HG03139 (cell line): ENCODE data around the gene CSNK1G1.
"Not testable (repeated sequence)": the region's sequence is repeated elsewhere in the genome, so short reads cannot be mapped to it uniquely, and the experiment has no call there.

ENCODE experiments used
- ATAC-seq: cut with Tn5 transposase; IDR thresholded peaks from one replicate; pipeline ENCODE4 v1.9.1; 2021; ENCODE audit not compliant: unreplicated experiment

Gene CSNK1G1

DNA sequence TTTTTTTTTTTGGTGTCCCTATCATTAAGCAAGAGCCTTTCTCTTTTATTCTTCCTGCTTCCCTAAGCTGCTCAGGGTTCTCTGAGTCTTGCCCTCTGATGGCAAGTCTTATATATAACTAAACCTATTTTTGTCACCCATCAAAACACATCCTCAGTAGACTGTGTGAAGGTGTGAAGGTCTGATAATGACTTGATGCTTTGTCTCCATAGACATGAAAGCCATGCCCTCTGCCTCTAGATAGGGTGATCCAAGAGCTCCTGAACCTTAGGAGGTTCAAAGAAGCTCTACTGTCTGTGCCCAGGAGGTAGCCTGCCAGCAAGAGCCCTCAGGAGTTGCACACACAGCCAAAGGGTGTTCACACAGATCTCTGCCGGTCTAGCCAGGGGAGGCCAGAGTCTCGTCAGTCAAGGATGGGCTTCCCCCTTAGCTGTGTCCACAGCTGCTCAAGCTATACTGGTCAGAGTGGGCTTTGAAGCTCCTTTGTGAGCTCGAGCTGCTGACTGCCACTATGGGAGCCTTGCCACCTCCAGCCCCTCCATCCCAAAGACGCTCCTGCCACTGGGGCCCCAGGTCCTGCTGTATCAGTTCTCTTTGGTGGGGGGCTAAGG lies 217.5 kb downstream of the CSNK1G1 start:
- ATAC-seq: no peak

- ATAC-seq: no peak
Measured at GRCh38 chr15:64137226-64137833, 218.6 kb downstream of the CSNK1G1 start.

DNA sequence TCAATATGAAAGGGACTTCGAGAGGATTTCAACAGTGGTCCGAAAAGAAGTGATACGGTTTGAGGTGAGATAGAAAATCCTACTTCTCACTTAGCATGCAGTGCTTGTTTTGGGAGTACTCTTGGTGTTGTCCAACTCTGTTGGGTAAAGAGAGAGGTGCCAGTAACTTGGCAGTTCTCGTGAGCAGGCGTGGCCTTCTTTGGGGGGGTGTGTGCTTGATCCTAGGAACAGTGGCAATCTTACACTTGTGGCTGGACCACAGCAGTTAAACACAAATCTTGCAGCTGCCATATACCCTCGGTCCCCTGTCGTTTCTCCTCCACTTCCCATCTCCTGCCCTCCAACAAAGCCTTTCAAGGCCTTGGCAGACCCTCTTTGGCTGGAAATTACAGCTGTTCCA lies 219.6 kb downstream of the CSNK1G1 start:
- ATAC-seq: no peak

- no peak for ATAC-seq
Measured at GRCh38 chr15:64134345-64134829, 221.6 kb downstream of the CSNK1G1 start.

GRCh38 chr15:64133623-64134344 lies 222.2 kb downstream of the CSNK1G1 start:
- ATAC-seq: no peak

GRCh38 chr15:64132217-64132616 lies 223.8 kb downstream of the CSNK1G1 start:
- ATAC-seq: no peak

DNA sequence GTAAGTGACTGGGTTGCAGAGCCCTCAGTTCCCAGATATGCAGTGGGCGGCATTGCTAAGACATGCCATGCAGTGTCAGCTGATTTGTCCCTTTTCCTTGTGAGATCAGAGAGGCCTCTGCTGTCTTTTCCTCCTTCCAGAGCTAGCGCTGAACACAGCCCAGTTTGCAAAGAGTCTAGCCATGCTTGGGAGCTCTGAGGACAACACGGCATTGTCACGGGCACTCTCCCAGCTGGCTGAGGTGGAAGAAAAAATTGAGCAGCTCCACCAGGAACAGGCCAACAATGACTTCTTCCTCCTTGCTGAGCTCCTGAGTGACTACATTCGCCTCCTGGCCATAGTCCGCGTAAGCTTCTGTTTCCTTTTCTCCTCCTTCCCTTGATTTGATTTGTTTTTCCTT lies 224.4 kb downstream of the CSNK1G1 start:
- no peak for ATAC-seq

DNA sequence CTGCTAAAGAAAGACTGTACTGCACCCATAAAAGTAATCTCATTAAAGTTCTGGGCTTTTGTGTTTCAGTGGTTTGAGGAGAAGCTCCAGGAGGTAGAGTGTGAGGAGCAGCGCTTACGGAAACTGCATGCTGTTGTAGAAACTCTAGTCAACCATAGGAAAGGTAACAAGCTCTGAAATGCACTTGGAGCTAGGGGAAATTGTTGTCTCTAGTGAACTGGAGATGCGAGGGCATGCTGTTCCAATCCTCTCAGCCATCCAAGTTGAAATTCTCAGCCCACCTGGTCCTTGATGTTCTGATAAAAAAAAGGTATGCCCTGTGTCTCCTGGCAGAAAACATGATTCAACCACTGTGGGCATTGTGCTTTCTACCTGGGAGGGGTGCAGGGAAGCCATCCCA lies 225.8 kb downstream of the CSNK1G1 start:
- ATAC-seq: no peak

- ATAC-seq: no peak
Measured at GRCh38 chr15:64127521-64128270, 228.3 kb downstream of the CSNK1G1 start.

- ATAC-seq: no peak
Measured at GRCh38 chr15:64125978-64126377, 230.0 kb downstream of the CSNK1G1 start.

GRCh38 chr15:64122936-64123351 lies 233.0 kb downstream of the CSNK1G1 start:
- ATAC-seq: no peak

DNA sequence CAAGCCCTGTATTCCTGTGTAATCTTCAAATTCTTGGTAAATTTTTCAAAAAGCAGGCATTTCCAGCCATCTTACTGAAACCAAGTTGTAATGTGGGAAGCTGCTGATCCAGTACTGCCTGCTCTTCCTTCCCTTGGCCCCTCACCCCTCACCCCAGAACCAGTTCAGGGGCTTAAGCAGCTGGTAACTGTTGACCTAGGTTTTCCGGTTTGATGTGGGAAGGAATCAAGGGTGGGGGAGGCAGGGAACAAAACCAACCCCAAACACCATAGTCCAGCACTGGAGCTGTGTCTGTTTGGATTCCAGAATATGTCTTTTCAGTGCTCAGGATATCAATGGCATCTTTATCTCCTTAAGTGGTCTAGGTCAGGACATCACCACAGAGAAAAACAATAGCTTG lies 233.5 kb downstream of the CSNK1G1 start:
- no peak for ATAC-seq

DNA sequence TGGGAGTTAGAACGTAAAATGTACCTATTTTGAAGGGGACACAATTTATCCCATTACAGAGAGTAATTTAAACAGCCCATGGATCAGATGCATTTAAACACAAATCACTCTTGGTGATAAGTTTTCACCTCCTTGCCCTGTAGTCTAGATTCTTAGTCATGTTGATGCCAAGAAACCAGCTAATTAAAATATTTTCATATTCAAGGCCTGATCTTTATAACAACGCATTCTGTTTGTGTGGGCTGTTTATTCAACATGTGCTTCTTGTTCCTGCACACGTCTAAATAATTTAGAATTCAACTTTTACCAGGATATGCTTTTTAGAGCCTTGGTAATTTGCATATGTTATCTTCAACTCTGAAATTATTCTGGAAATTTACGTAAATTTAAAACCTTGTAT lies 234.4 kb downstream of the CSNK1G1 start:
- no peak for ATAC-seq

DNA sequence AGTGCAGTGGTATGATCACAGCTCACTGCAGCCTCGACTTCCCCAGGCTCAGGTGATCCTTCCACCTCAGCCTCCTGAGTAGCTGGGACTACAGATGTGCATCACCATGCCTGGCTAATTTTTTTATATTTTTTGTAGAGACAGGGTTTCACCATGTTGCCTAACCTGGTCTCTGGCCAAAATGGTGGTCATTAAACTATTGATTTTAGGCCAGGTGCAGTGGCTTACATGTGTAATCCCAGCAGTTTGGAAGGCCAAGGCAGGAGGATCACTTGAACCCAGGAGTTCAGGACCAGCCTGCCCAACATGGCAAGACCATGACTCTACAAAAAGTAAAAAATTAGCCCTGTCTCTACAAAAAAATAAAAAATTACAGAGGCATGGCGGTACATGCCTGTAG lies 235.7 kb downstream of the CSNK1G1 start:
- ATAC-seq: not testable (repeated sequence)

GRCh38 chr15:64117759-64118487 lies 238.1 kb downstream of the CSNK1G1 start:
- no peak for ATAC-seq
